HG02943 (cell line): ENCODE results near the gene RELCH.

Experiments used
- ATAC-seq: cut with Tn5 transposase; IDR thresholded peaks from one replicate; pipeline ENCODE4 v1.9.1; 2021; ENCODE audit warnings: mild to moderate bottlenecking, low read depth, moderate library complexity; ENCODE audit not compliant: unreplicated experiment

Gene RELCH

GRCh38 chr18:62186499-62186773, 619 bp upstream of the RELCH start:
- ATAC-seq = peak; percentile 9

- ATAC-seq = peak; percentile 13
Measured at GRCh38 chr18:62187543-62188510, 772 bp downstream of the RELCH start.

GRCh38 chr18:62189208-62189607, 2.2 kb downstream of the RELCH start:
- no peak for ATAC-seq

- no peak for ATAC-seq
Measured at GRCh38 chr18:62196079-62196478, 9.0 kb downstream of the RELCH start.

- no peak for ATAC-seq
Measured at GRCh38 chr18:62196980-62197379, 9.9 kb downstream of the RELCH start.

GRCh38 chr18:62198259-62198658, 11.2 kb downstream of the RELCH start:
- no peak for ATAC-seq

GRCh38 chr18:62199629-62200028, 12.6 kb downstream of the RELCH start:
- ATAC-seq = no peak

GRCh38 chr18:62200121-62200914, 13.3 kb downstream of the RELCH start:
- no peak for ATAC-seq

GRCh38 chr18:62201870-62202269, 14.8 kb downstream of the RELCH start:
- ATAC-seq = no peak

- ATAC-seq = no peak
Measured at GRCh38 chr18:62205824-62206223, 18.8 kb downstream of the RELCH start.

GRCh38 chr18:62206593-62206992, 19.5 kb downstream of the RELCH start:
- ATAC-seq = no peak

- ATAC-seq = no peak
Measured at GRCh38 chr18:62209046-62209445, 22.0 kb downstream of the RELCH start.

GRCh38 chr18:62210138-62210537, 23.1 kb downstream of the RELCH start:
- no peak for ATAC-seq

- ATAC-seq = no peak
Measured at GRCh38 chr18:62211325-62211828, 24.3 kb downstream of the RELCH start.

GRCh38 chr18:62214790-62215189, 27.7 kb downstream of the RELCH start:
- no peak for ATAC-seq

- ATAC-seq = no peak
Measured at GRCh38 chr18:62224229-62224628, 37.2 kb downstream of the RELCH start.

GRCh38 chr18:62226047-62226446, 39.0 kb downstream of the RELCH start:
- no peak for ATAC-seq

- no peak for ATAC-seq
Measured at GRCh38 chr18:62236252-62236651, 49.2 kb downstream of the RELCH start.

GRCh38 chr18:62239475-62239874, 52.4 kb downstream of the RELCH start:
- no peak for ATAC-seq

GRCh38 chr18:62242955-62243354, 55.9 kb downstream of the RELCH start:
- ATAC-seq = no peak

- no peak for ATAC-seq
Measured at GRCh38 chr18:62245177-62245576, 58.1 kb downstream of the RELCH start.
